ENCODE data around the gene CRACR2A. TPM values are rescaled to one million over a fixed set of nuclear protein-coding genes. Genes with fewer than 3 reads are reported as not detected.

Gene CRACR2A
- total RNA-seq, 1 donor from 2014 or later = 4.4 TPM

DNA sequence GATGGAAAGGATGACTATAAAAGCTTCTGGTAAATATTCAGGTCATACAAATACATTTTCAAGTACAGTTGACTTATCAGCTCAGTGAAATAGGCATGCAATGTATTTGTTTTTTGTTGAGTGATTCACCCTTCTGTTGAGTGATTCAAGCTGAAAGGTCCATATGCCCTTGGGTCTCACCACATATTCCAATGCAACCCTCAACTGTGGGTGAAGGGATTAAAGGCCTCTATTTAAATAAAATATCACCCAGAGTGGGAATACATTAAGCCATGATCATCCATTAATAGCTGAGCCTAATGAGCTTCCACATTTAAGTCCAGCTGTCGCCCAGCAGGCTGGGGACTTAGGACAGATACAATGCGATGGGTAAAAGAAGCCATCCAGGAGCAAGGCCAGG is 120.2 kb downstream of the CRACR2A start:
- TF ChIP-seq POLR2A (IDR thresholded peaks at IDR 0.05) (no peak), POLR2AphosphoS5 (IDR thresholded peaks at IDR 0.05; ENCODE audit: insufficient read depth in 1 of 2, low read depth in 1 of 2) (no peak)
- TF ChIP-seq, protein P1, sequence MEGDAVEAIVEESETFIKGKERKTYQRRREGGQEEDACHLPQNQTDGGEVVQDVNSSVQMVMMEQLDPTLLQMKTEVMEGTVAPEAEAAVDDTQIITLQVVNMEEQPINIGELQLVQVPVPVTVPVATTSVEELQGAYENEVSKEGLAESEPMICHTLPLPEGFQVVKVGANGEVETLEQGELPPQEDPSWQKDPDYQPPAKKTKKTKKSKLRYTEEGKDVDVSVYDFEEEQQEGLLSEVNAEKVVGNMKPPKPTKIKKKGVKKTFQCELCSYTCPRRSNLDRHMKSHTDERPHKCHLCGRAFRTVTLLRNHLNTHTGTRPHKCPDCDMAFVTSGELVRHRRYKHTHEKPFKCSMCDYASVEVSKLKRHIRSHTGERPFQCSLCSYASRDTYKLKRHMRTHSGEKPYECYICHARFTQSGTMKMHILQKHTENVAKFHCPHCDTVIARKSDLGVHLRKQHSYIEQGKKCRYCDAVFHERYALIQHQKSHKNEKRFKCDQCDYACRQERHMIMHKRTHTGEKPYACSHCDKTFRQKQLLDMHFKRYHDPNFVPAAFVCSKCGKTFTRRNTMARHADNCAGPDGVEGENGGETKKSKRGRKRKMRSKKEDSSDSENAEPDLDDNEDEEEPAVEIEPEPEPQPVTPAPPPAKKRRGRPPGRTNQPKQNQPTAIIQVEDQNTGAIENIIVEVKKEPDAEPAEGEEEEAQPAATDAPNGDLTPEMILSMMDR (IDR thresholded peaks at IDR 0.05) = no peak
- Histone ChIP-seq H3K36me3 (no peaks in the 10 kb centered on the region), H3K27me3 (no peaks in the 10 kb centered on the region), H3K4me3 (no peak overlapping the region), H3K27ac (no peak overlapping the region), H3K9me3 (no peaks in the 10 kb centered on the region), H3K4me1 (no peaks in the 10 kb centered on the region)
- DNase-seq (ENCODE audit: extremely low spot score in 2 of 2) = no peak
- intact Hi-C loops (cut with DNase I) = no loop called here

DNA sequence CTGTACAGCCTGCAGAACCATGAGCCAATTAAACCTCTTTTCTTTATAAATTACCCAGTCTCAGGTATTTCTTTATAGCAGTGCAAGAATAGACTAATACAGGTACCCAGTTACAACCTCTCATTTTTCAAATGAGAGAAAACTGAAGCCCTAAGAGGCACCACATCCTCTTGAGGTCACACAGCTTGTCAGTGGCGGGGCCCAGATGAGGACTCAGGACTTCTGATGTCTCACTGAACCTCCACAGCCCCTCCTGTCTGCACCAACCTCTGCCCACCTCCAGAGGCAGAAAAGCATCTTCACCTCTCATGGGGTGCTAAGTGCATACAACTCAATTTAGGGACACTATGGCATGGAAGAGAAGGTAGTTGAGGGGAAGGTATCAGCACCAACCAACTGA is 120.7 kb downstream of the CRACR2A start:
- TF ChIP-seq POLR2AphosphoS5 (IDR thresholded peaks at IDR 0.05; ENCODE audit: insufficient read depth in 1 of 2, low read depth in 1 of 2) (no peak), POLR2A (IDR thresholded peaks at IDR 0.05) (no peak)
- TF ChIP-seq, protein P1 (IDR thresholded peaks at IDR 0.05) = no peak
- no peaks in the 10 kb centered on the region for H3K9me3 ChIP-seq
- H3K36me3 ChIP-seq = no peaks in the 10 kb centered on the region

DNA sequence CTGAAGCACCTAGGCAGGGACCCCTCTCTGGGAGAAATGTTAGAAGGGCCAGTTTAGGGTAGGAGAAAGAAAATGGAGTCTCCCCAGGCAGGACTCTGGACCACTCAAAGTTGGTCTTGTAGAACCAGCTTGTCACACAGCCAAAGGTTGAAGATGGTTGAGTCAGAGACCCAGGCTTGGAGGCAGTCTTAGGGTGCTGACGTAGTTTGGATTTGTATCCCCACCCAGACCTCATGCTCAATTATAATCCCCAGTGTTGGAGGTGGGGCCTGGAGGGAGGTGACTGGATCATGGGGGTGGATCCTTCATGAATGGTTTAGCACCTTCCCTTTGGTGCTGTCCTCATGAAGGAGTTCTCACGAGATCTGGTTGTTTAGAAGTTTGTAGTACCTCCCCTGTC is 121.2 kb downstream of the CRACR2A start:
- TF ChIP-seq POLR2AphosphoS5 (IDR thresholded peaks at IDR 0.05; ENCODE audit: insufficient read depth in 1 of 2, low read depth in 1 of 2) (no peak), POLR2A (IDR thresholded peaks at IDR 0.05) (no peak)
- TF ChIP-seq, protein P1 (IDR thresholded peaks at IDR 0.05) = no peak
- H3K27me3 ChIP-seq = no peaks in the 10 kb centered on the region

More for the DNA sequence above, 120.7 kb downstream of the CRACR2A start:
- no peak for DNase-seq (ENCODE audit: extremely low spot score in 2 of 2)
- Histone ChIP-seq H3K27me3 (no peaks in the 10 kb centered on the region), H3K4me1 (no peaks in the 10 kb centered on the region), H3K27ac (no peak overlapping the region), H3K4me3 (no peak overlapping the region)
- intact Hi-C loops (cut with DNase I) = no loop called here

DNA sequence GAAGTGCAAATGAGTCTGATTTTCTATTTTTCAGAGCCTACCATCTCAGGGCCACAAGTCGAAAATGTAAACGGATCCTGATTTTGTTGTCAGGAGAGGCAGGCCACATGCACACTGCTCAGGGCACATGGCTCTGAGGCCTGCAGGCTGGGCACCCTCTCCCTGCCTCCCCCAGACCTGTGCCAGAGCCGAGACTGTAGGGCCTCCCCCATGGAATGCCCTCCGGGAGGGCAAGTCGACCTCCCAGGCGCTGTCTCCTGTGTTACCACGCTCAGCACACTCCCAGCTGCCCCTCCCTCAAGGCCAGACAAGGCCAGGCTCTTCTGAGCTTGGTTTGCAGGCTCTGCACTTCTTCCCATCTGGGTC is 121.7 kb downstream of the CRACR2A start:
- TF ChIP-seq, protein P1 (IDR thresholded peaks at IDR 0.05) = no peak
- no peak for TF ChIP-seq POLR2A (IDR thresholded peaks at IDR 0.05)
- no peak for TF ChIP-seq POLR2AphosphoS5 (IDR thresholded peaks at IDR 0.05; ENCODE audit: insufficient read depth in 1 of 2, low read depth in 1 of 2)
- Histone ChIP-seq H3K4me3 (no peak overlapping the region), H3K27me3 (no peaks in the 10 kb centered on the region), H3K27ac (no peak overlapping the region), H3K4me1 (no peaks in the 10 kb centered on the region), H3K36me3 (no peaks in the 10 kb centered on the region), H3K9me3 (no peaks in the 10 kb centered on the region)
- no peak for DNase-seq (ENCODE audit: extremely low spot score in 2 of 2)
- intact Hi-C loops (cut with DNase I) = no loop called here

More for the DNA sequence above, 121.2 kb downstream of the CRACR2A start:
- no peak for DNase-seq (ENCODE audit: extremely low spot score in 2 of 2)
- Histone ChIP-seq H3K27ac (no peak overlapping the region), H3K4me3 (no peak overlapping the region), H3K36me3 (no peaks in the 10 kb centered on the region), H3K4me1 (no peaks in the 10 kb centered on the region), H3K9me3 (no peaks in the 10 kb centered on the region)
- intact Hi-C loops (cut with DNase I) = no loop called here

DNA sequence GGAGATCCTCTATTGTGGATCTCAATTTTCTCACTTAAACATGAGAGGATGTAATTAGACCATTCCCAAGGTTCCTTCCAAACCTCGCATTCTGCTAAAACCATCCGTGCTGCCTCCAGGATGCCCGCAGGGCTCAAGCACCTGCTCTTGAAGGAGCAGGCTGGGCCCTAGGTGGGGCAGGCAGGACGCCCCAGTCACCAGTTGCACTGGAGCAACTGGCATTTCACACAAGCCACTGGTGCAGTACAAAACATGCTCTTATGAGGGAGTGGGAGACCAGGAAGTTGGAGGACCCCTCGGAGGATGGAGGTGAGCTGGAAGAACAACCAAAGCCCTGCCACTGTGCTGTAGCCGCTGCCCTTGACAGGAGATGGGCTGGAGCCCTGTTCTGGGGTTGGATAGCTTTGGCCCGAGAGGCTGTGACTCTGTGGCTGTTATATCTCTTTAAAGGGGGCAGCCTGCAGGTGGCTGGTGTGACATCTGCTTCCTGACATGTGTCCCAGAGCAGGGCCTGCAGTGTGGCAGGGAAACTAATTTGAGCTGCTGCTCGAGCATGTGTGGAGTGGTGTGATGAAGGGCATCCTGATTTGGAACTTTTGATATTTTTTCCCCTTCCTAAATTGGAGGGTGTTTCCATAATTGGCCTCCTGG is 122.2 kb downstream of the CRACR2A start:
- H3K4me1 ChIP-seq = no peaks in the 10 kb centered on the region
- H3K4me3 ChIP-seq = no peak overlapping the region
- TF ChIP-seq, protein P1 (IDR thresholded peaks at IDR 0.05) = no peak
- TF ChIP-seq POLR2AphosphoS5 (IDR thresholded peaks at IDR 0.05; ENCODE audit: insufficient read depth in 1 of 2, low read depth in 1 of 2) = no peak
- TF ChIP-seq POLR2A (IDR thresholded peaks at IDR 0.05) = no peak
- intact Hi-C loops (cut with DNase I) = no loop called here
- no peak overlapping the region for H3K27ac ChIP-seq
- H3K9me3 ChIP-seq = no peaks in the 10 kb centered on the region
- H3K36me3 ChIP-seq = no peaks in the 10 kb centered on the region
- no peaks in the 10 kb centered on the region for H3K27me3 ChIP-seq
- DNase-seq (ENCODE audit: extremely low spot score in 2 of 2) = no peak
